Omental fat pad (tissue), 4 donors: ENCODE data around the gene HIBCH. TPM values are rescaled to one million over a fixed set of nuclear protein-coding genes. Genes with fewer than 3 reads are reported as not detected.
"Not testable (repeated sequence)": the region's sequence is repeated elsewhere in the genome, so short reads cannot be mapped to it uniquely, and the experiment has no call there.

Source experiments
- ATAC-seq: fragments of 150-250 bp; one replicate; pipeline ENCODE4 v1.9.1; 2016; ENCODE audit warnings: mild to moderate bottlenecking, moderate library complexity; ENCODE audit not compliant: low FRiP score
- DNase-seq: peaks from one replicate; pipeline ENCODE4 v3.0.0-alpha.2; 2019; ENCODE audit warnings: low spot score
- total RNA-seq, 4 donors: library from RNA; depleted of rRNA; stranded (reverse); fragments of >200 nt; gene quantifications; one replicate each; pipeline ENCODE4 v1.1.0, GENCODE V29; 2016
- TF ChIP-seq, protein P1 (sequence below), 3 donors: fragments of 450-650 bp; IDR thresholded peaks; one replicate each; pipeline ENCODE4 v1.5.1; 2016 to 2017; ENCODE audit warnings: antibody characterized with exemption in 3 of 3, mild to moderate bottlenecking in 3 of 3, moderate library complexity in 2 of 3

The HIBCH gene
- total RNA-seq, 4 donors from 2014 or later, result 11.6 to 22.1 (median 20.1) TPM

GRCh38 chr2:190270298-190270697 is 49.3 kb downstream of the HIBCH start:
- DNase-seq (no peak), ATAC-seq (no peak)
- TF ChIP-seq, protein P1, sequence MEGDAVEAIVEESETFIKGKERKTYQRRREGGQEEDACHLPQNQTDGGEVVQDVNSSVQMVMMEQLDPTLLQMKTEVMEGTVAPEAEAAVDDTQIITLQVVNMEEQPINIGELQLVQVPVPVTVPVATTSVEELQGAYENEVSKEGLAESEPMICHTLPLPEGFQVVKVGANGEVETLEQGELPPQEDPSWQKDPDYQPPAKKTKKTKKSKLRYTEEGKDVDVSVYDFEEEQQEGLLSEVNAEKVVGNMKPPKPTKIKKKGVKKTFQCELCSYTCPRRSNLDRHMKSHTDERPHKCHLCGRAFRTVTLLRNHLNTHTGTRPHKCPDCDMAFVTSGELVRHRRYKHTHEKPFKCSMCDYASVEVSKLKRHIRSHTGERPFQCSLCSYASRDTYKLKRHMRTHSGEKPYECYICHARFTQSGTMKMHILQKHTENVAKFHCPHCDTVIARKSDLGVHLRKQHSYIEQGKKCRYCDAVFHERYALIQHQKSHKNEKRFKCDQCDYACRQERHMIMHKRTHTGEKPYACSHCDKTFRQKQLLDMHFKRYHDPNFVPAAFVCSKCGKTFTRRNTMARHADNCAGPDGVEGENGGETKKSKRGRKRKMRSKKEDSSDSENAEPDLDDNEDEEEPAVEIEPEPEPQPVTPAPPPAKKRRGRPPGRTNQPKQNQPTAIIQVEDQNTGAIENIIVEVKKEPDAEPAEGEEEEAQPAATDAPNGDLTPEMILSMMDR (IDR thresholded peaks at IDR 0.05), result no peak

DNA sequence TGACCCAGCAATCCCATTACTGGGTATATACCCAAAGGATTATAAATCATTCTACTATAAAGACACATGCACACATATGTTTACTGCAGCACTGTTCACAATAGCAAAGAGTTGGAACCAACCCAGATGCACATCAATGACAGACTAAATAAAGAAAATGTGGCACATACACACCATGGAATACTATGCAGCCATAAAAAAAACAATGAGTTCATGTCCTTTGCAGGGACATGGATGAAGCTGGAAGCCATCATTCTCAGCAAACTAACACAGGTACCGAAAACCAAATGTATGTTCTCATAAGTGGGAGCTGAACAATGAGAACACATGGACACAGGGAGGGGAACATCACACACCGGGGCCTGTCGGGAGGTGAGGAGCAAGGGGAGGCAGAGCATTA is 49.9 kb downstream of the HIBCH start:
- ATAC-seq, DNase-seq: not testable (repeated sequence)

DNA sequence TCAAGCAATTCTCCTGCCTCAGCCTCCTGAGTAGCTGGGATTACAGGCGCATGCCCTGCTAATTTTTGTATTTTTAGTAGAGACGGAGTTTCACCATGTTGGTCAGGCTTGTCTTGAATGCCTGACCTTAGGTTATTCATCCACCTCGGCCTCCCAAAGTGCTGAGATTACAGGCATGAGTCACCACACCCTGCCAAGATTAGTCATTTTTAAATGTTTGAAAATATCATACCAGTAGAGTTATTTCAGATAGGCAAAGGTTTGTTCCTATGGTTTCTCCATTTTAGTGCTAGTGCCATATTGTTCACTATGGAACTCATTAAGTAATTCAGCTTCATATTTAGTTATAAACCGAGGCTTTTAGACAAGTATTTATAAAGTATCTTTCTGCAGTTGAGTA is 52.3 kb downstream of the HIBCH start:
- peak; percentile 51 for ATAC-seq
- DNase-seq, result no peak
- TF ChIP-seq, protein P1 (IDR thresholded peaks at IDR 0.05), result no peak

DNA sequence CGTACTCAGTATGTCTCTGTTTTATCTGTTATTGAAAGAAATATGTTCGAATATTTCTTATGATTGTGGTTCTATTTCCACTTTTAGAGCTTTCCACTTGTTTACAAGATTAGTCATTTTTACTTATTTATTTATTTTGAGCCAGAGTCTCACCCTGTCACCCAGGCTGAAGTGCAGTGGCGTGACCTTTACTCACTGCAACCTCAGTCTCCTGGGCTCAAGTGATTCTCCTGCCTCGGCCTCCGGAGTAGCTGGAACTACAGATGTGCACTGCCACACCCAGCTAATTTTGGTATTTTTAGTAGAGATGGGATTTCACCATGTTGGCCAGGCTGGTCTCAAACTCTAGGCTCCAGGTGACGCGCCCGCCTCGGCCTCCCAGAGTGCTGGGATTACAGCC is 53.3 kb downstream of the HIBCH start:
- ATAC-seq (no peak), DNase-seq (no peak)
- TF ChIP-seq, protein P1 (IDR thresholded peaks at IDR 0.05), result no peak

DNA sequence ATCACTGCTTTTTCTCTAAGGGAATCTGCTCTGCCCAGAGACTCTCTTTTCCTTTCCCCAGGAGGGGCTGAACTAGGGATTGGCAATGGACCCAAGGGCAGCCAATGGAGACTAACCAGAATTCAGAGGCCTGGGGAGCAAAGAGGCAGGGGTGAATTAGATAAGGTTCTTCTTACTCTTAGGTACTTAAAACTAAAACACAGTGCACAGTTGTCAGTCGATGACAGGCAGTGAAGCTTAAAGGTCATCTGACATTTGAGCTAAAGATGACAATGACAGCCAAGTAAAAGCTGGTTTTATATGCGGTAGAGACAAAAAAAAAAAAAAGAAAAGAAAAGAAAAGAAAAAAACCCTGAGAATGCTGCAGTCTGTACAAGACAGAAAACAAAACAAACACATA is 57.8 kb downstream of the HIBCH start:
- no peak for ATAC-seq
- no peak for DNase-seq
- TF ChIP-seq, protein P1 (IDR thresholded peaks at IDR 0.05), result no peak

- DNase-seq (no peak), ATAC-seq (no peak)
- TF ChIP-seq, protein P1 (IDR thresholded peaks at IDR 0.05), result no peak
Observed at GRCh38 chr2:190256087-190256486, 63.5 kb downstream of the HIBCH start.

- TF ChIP-seq, protein P1 (IDR thresholded peaks at IDR 0.05), result no peak
- ATAC-seq (no peak), DNase-seq (no peak)
Observed at GRCh38 chr2:190255676-190256075, 64.0 kb downstream of the HIBCH start.
